HG02763 (cell line): ENCODE measurements around the gene EPS8L2.

Source experiments
- ATAC-seq: cut with Tn5 transposase; IDR thresholded peaks from one replicate; pipeline ENCODE4 v1.9.1; 2021; ENCODE audit warnings: mild to moderate bottlenecking, moderate library complexity; ENCODE audit not compliant: unreplicated experiment

The EPS8L2 gene

GRCh38 chr11:748007-748359, 42.0 kb downstream of the EPS8L2 start:
- no peak for ATAC-seq

DNA sequence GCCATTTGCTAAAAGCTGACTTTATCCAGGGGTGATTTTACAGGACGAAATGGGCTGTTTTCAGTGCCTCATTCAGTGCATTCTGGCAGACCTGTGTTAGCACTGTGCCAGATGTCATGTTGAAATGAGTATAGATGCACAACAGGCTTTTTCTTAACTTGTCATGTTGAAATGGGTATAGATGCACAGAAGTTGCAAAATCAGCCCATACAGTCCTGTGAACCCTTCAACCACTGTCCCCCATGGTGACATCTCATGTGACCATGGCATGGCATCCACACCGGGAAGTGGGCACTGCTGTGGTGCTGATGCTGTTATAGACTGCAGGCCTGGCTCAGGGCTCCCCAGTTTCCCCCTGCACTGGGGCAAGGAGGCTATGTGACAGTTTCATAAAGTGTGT, 43.7 kb downstream of the EPS8L2 start:
- no peak for ATAC-seq

- no peak for ATAC-seq
Measured at GRCh38 chr11:760236-760635, 54.2 kb downstream of the EPS8L2 start.

GRCh38 chr11:761526-762108, 55.6 kb downstream of the EPS8L2 start:
- ATAC-seq = no peak

GRCh38 chr11:762421-763072, 56.5 kb downstream of the EPS8L2 start:
- ATAC-seq = no peak

- no peak for ATAC-seq
Measured at GRCh38 chr11:763073-763463, 57.0 kb downstream of the EPS8L2 start.

DNA sequence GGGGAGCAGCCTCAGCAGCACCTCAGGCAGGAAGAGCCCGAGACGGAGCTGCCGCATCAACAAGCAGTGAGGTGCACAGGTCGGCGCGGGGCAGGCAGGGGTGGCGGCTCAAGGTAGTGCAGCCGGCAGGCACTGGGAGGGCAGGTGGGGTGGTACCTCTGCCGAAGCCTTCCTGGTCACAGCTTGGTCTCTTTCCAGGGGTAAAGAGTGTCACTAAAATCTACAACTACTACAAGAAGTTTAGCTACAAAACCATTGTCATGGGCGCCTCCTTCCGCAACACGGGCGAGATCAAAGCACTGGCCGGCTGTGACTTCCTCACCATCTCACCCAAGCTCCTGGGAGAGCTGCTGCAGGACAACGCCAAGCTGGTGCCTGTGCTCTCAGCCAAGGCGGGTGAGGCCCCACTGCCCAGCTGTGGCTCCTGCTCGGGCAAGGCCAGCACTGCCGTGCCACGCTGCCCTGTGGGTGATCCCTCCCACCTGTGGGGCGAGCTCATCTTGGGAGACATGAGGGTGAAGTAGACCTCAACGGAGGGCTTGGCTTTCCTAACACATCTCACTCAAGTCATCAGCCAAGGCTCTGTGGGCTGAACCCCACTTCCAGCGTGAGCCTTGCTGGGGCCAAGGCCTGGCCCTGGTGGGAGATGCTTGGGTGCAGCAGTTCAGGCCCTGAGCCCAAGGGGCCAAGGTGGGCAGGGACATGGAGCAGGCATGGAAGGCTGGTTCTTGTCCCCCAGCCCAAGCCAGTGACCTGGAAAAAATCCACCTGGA, 57.7 kb downstream of the EPS8L2 start:
- ATAC-seq = no peak

DNA sequence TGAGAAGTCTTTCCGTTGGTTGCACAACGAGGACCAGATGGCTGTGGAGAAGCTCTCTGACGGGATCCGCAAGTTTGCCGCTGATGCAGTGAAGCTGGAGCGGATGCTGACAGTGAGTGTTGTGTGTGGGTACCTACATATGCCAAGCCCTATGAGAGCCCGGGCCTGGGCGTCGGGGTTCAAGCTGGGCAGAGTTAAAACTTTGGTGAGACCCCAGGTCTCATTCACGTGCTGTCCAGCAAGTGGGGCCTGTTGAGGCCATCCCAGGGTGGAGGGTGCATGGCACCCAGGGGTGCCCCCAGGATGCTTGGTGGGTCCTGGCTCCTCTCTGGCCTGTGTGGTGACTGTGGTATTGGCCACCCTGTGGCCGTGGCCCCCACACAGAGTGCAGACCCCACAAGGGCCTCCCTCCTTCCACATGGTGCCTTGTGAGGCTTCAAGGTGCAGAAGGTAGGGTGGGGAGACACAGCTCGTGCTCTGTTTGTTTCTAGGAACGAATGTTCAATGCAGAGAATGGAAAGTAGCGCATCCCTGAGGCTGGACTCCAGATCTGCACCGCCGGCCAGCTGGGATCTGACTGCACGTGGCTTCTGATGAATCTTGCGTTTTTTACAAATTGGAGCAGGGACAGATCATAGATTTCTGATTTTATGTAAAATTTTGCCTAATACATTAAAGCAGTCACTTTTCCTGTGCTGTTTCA, 58.4 kb downstream of the EPS8L2 start:
- ATAC-seq = no peak

DNA sequence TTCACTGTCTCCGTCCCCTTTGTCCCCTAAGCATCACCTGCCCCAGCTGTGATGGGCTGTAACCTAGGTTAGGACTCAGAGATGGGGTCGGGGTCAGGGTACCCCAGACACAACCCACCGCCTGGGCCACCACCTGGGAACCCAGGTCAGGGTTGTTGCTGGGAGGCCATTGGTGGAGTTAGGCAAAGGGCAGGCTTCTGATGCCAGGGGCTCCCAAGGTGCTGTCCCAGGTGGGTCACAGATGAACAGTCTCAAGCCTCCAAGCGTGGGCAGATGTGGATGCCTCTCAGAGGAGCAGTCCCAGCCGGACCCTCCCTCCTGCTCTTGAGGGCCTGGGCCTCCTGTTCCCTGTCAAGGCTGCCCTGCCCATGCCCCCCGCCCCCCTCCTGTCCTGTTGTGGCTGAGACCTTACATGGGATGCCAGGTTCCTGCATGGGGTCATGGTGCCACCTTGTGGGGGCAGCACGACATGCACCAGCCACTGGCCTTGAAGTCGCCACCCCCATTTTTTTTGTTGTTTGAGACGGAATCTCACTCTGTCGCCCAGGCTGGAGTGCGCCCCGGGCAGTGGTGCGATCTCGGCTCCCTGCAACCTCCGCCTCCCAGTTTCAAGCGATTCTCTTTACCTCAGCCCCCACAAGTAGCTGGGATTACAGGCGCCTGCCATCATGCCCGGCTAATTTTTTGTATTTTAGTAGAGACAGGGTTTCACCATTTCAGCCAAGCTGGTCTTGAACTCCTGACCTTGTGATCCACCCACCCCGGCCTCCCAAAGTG, 59.2 kb downstream of the EPS8L2 start:
- ATAC-seq = no peak

DNA sequence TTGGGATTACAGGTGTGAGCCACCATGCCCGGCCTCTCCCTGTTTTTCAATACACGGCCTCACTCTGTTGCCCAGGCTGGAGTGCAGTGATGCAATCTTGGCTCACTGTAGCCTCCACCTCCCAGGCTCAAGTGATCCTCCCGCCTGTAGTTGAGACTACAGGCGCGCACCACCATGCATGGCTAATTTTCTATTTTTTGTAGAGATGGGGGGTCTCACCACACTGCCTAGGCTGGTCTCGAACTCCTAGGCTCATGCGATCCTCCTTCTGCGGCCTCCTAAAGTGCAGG, 59.7 kb downstream of the EPS8L2 start:
- ATAC-seq = no peak

DNA sequence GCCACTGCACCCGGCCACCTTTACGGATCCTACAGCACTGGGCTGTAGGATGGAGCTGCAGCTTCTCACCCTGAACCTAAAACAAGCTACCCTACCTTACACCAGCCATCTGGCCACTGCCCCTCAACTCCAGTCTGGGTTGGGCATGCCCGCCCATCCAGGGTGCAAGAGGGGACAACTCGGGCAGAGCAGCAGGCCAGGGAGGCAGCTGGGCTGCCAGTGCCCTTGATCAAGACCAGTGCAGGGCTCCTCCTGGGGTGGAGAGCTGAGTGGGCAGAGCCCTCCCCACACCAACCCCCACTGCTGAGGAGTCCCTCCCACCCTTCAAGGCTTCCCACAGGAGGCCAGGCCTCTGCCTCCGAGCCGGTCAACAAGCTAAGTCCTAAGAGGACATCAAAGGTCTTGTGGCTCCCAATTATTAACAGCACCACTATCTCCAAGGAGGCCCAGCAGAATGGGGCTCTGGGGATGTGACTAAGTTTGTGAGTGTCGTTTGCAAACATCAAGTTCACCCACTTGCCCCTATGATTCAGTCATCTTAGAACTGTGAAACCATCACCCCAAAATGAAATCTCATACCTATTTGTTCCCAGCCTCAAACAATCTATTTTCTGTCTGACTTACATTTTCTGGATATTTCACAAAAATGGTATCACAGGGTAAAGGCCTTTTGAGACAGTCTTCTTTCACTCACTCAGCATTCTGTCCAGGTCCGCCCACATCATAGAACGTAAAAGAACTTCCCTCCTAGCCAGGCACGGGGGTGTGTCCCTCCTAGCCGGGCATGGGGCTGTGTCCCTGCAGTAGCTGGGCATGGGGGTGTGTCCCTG, 60.3 kb downstream of the EPS8L2 start:
- ATAC-seq = no peak

DNA sequence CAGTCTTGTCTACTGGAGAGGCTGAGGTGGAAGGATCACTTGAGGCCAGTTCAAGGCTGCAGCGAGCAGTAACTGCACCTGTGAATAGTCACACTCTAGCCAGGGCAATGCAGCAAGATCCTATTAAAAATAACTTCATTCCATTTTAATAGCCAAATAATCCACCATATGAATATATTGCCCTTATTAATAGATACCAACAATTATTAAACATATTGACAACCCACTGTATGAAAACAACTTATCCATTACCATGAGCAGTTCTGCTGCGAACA, 60.8 kb downstream of the EPS8L2 start:
- ATAC-seq = no peak

GRCh38 chr11:767238-767637, 61.2 kb downstream of the EPS8L2 start:
- ATAC-seq = no peak

DNA sequence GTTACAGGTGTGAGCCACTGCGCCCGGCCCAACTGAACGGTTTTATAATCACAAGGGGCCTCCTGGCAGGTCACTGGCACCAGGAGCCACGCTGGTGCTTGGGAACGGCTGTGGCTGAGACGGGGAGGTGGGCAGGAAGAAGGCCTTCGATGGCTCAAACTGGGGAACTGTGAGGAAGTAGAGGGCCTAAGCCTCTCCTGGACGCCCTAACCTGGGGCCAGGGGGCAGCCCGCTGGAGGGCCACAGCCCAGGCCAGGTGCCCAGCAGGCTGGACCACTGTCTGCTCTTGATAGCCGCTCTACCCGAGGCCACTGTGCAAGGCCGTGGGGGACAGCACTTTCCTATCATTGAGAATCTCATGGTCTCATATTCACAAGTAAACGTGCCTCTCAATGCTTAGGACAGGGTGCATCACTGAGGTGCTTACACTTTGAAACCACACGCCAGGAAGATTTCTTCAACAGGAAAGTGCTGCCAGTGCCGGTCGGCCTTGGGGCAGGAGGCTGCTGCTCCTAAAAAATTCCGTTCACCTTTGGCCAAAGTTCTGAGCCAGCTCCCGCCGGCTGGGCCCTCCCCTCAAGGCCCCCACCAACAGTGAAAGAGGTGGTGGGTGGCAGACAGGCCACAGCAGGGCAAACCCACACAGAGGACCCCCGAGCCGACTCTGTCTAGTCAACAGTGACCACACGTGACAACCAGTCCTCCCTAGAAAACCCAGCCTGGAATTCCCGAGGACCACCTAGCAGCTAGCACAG, 64.0 kb downstream of the EPS8L2 start:
- ATAC-seq = no peak

- ATAC-seq = no peak
Measured at GRCh38 chr11:770642-771616, 64.9 kb downstream of the EPS8L2 start.

DNA sequence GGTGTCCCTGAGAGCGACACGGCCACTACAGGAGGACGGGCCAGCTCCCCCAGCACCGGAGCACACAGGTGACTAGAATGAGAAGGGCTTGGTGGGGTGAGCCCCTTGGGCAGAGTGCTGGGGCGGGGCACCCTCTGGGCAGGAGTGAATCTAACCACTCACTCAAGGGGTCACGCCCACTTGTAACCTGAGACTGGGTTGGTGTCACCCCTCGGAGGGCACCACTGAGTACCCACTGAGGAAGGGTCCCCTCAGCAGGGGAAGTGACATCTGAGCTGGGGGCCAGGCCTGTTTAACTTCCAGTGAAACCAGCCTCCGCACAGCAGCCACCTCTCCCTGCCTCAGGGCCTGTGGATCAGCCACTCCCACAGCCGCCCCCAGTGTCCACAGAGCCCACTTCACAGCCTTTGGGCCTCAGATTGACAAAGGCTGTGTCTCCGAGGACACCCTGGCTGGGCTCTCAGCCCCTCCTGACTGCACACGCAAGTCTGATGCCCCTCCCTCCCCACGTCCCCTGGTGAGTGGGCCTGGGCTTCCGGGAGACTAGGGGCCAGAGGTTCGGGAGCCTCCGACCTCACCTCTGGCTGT, 65.7 kb downstream of the EPS8L2 start:
- ATAC-seq = no peak

DNA sequence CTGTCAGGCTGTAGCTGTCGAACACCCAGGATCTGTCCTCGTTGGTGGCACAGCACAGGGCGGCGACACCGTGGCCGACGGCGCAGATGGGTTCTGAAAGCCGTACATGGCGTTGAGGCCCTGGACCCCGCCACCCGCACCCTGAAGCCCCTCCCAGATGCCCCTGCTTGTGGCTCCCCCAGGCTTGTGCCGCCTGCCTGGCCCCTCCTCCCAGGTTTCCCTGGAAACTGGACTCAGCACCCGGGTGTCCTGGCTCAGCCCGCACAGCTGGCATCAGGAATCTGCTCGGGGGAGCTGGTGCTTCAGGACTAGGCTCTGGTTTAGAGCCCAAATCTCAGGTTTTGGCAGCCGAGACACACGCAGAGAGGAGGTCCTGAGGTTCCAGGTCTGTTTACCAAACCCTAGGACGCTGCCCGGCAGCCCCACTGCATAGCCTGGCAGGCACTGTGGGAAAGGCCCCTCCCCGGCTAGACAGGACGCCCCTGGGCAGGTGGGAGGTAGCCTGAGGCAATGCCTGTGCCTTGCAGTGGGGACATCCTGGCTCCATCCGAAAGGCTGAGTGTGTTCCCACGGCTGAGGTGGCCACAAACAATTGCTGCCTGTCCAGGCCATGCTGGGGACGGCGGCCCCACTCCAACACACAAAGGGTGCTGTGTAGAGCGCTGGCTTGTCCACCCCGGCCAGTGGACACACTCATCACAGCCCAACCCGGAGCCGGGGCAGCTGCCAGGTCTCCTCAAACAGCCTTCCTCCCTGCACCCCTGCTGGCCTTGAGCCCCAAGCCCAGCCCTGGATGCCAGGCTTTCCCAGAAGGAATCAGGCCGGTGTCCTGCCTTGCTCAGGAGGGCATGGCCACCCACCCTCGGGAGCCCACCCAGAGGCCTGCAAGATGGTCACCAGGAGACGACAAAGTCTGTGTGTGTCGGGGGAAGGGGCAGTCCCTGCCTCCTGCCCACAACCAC, 66.7 kb downstream of the EPS8L2 start:
- ATAC-seq = no peak
